Mammary epithelial cell (primary cell): ENCODE measurements around the gene PRDX6.

Source experiments
- CTCF ChIP-seq, 2 donors: IDR thresholded peaks in 1 of 2; conservative IDR thresholded peaks in 1 of 2; 2 replicates each; pipeline ENCODE4 v1.5.1; 2011 to 2012; ENCODE audit warnings: inconsistent platforms in 2 of 2, low read length in 2 of 2, mild to moderate bottlenecking in 2 of 2, control low read depth in 1 of 2, low read depth in 1 of 2; ENCODE audit not compliant: insufficient read depth in 1 of 2; ENCODE audit errors: extremely low read depth in 1 of 2
- EZH2 ChIP-seq: IDR thresholded peaks from 2 replicates; pipeline ENCODE4 v1.6.1; 2012; ENCODE audit warnings: low read length, inconsistent platforms, borderline replicate concordance

GRCh38 chr1:173476665-173477285 lies 360 bp upstream of the PRDX6 start:
- TF ChIP-seq CTCF (conservative IDR thresholded peaks at IDR 0.05 in 1 of 2, IDR thresholded peaks at IDR 0.05 in 1 of 2; ENCODE audit: extremely low read depth in 1 of 2, insufficient read depth in 1 of 2, low read depth in 1 of 2, low read length in 2 of 2) (no peak), EZH2 (no peak)
